ENCODE data around the gene BTBD9.

Gene BTBD9

DNA sequence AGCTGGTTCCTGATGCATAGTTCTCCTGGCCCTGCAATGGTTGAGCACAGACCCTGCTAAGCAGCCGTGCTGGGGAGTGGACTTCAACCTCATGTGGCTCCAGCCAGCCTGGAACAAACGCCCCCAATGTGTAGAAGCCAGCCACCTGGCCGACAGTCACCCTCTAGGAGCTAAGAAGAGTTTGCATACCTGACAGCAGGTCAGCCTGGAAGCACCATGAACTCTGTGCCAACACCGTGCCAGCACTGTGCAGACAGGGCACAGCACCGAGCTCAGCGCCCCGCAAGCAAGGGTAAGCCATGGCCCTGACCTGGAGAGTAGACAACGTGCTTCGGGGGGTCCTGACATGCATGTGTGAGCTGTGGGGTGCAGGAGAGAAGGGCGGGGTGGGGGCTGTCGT, 463.9 kb downstream of the BTBD9 start:
- TF ChIP-seq CTCF (IDR thresholded peaks at IDR 0.05; ENCODE audit: low read depth, low read length) = no peak
- H3K27me3 ChIP-seq (ENCODE audit: insufficient read depth, low read depth, severe bottlenecking) = no peaks in the 10 kb centered on the region
- H3K9me3 ChIP-seq (ENCODE audit: severe bottlenecking) = no peaks in the 10 kb centered on the region
- H3K4me3 ChIP-seq (ENCODE audit: low read depth, low read length) = no peak overlapping the region
- DNase-seq = no peak
- H3K36me3 ChIP-seq = peaks cover 8% of the 10 kb centered on the region; the same call in 1 of the 2 replicates
- H3K27ac ChIP-seq = peak overlapping the region; percentile 70; the same call in 1 of the 2 replicates

DNA sequence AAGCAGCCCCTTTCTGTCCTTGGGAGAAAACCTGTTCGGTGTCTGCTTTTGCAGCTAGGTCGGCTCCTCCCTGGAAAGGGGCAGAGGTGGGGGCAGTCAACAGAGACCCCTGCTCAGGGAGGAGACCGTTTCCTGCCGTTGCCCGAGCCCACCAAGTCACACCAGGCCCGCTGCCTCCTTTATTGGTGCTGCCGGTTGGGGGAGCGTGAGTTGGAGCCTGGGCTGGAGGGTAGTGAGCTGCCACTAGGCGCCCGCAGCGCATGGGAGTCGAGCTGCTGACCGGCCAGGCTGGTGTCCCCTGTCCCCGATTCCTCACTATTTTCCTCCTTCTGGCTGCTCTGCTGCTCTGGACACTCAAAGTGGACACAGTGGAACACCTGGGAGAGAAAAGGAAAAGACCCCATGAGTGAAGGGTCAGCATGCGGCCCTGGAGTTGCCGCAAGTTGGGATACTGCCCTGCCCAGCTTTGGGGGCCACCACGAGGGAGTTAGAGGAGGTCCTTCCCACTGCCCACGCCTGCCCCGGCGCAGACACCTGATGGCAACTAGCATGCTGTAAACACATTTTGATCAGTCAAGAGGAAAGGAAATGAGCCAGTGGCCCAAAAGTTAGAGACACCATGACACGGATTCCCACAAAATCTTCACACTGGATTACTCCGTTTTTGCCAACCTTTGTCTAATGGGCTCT, 464.8 kb downstream of the BTBD9 start:
- DNase-seq = no peak
- 0 out of 2 replicates have a peak, but pooled peaks have one; percentile 1 for TF ChIP-seq CTCF (IDR thresholded peaks at IDR 0.05; ENCODE audit: low read depth, low read length)
- H3K27ac ChIP-seq = no peak overlapping the region

GRCh38 chr6:38174315-38174714, 465.4 kb downstream of the BTBD9 start:
- H3K27me3 ChIP-seq (ENCODE audit: insufficient read depth, low read depth, severe bottlenecking) = no peaks in the 10 kb centered on the region

More for the DNA sequence above, 464.8 kb downstream of the BTBD9 start:
- no peaks in the 10 kb centered on the region for H3K27me3 ChIP-seq (ENCODE audit: insufficient read depth, low read depth, severe bottlenecking)
- peaks cover 8% of the 10 kb centered on the region; the same call in 1 of the 2 replicates for H3K36me3 ChIP-seq
- H3K4me3 ChIP-seq (ENCODE audit: low read depth, low read length) = no peak overlapping the region
- H3K9me3 ChIP-seq (ENCODE audit: severe bottlenecking) = no peaks in the 10 kb centered on the region

DNA sequence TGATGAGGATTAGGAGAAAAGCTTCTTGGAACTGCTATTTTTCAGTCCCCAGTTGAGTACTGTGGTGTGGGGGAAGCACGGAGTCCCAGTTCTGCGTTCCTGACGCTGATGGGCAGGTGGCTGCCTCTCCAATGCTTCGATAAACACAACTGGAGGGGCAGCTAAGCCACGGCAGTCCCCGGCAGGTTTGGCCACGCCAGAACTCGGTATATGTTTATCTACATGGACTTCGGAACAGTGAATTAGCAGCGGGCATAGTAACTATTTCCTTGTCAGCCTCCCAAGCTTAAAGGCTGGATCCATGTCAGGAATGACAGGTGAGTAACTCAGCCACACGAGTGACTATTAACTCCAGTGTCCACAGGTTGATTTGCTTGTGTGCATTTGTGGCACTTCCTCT, 465.8 kb downstream of the BTBD9 start:
- Histone ChIP-seq H3K36me3 (peaks cover 8% of the 10 kb centered on the region; the same call in 1 of the 2 replicates), H3K9me3 (ENCODE audit: severe bottlenecking) (no peaks in the 10 kb centered on the region), H3K27ac (no peak overlapping the region), H3K27me3 (ENCODE audit: insufficient read depth, low read depth, severe bottlenecking) (no peaks in the 10 kb centered on the region), H3K4me3 (ENCODE audit: low read depth, low read length) (no peak overlapping the region)
- no peak for DNase-seq
- TF ChIP-seq CTCF (IDR thresholded peaks at IDR 0.05; ENCODE audit: low read depth, low read length) = no peak

More at GRCh38 chr6:38174315-38174714, 465.4 kb downstream of the BTBD9 start:
- H3K36me3 ChIP-seq = peaks cover 8% of the 10 kb centered on the region; the same call in 1 of the 2 replicates
- H3K9me3 ChIP-seq (ENCODE audit: severe bottlenecking) = no peaks in the 10 kb centered on the region
- H3K4me3 ChIP-seq (ENCODE audit: low read depth, low read length) = no peak overlapping the region
- DNase-seq = no peak
- H3K27ac ChIP-seq = no peak overlapping the region
- TF ChIP-seq CTCF (IDR thresholded peaks at IDR 0.05; ENCODE audit: low read depth, low read length) = no peak

- H3K4me3 ChIP-seq (ENCODE audit: low read depth, low read length) = no peak overlapping the region
Observed at GRCh38 chr6:38172739-38173410, 466.9 kb downstream of the BTBD9 start.

More at GRCh38 chr6:38172739-38173410, 466.9 kb downstream of the BTBD9 start:
- H3K27me3 ChIP-seq (ENCODE audit: insufficient read depth, low read depth, severe bottlenecking) = no peaks in the 10 kb centered on the region
- no peaks in the 10 kb centered on the region for H3K9me3 ChIP-seq (ENCODE audit: severe bottlenecking)
- no peak for DNase-seq
- TF ChIP-seq CTCF (IDR thresholded peaks at IDR 0.05; ENCODE audit: low read depth, low read length) = no peak
- H3K36me3 ChIP-seq = peaks cover 8% of the 10 kb centered on the region; the same call in 1 of the 2 replicates
- no peak overlapping the region for H3K27ac ChIP-seq

All from WERI-Rb-1 (cell line).